Measurements from ENCODE around the gene SPDYE3.
"Not testable (repeated sequence)": the region's sequence is repeated elsewhere in the genome, so short reads cannot be mapped to it uniquely, and the experiment has no call there.

DNA sequence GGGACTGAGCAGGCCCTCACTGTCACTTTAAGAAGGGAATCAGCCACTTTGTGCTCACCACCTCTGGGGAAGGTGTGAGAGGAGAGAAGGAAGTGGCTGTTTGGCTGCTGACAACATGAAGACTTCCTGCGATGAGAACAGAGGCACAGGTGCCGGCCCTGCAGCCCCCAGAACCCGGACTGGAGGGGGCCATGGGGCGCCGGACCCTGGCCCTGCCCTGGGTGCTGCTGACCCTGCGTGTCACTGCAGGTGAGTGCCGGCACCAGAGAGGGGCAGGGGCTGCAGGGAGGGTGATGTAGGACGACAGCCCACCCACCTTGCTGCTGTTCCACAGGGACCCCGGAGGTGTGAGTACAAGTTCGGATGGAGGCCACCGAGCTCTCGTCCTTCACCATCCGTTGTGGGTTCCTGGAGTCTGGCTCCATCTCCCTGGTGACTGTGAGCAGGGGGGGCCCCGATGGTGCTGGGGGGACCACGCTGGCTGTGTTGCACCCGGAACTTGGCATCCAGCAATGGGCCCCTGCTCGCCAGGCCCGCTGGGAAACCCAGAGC, 44.8 kb downstream of the SPDYE3 start:
- TF ChIP-seq POLR2A (IDR thresholded peaks at IDR 0.05; ENCODE audit: low read depth, low read length); TAF1 (IDR thresholded peaks at IDR 0.05; ENCODE audit: borderline replicate concordance, low read depth, low read length); POLR2AphosphoS5 (IDR thresholded peaks at IDR 0.05; ENCODE audit: low read depth, low read length): not testable (repeated sequence)

All from GM12892 (cell line).